GM21515 (cell line): ENCODE measurements around the gene TOMM70.
"Not testable (repeated sequence)": the region's sequence is repeated elsewhere in the genome, so short reads cannot be mapped to it uniquely, and the experiment has no call there.

ENCODE experiments used
- ATAC-seq: cut with Tn5 transposase; IDR thresholded peaks from one replicate; pipeline ENCODE4 v1.9.1; 2021; ENCODE audit not compliant: unreplicated experiment

The TOMM70 gene

DNA sequence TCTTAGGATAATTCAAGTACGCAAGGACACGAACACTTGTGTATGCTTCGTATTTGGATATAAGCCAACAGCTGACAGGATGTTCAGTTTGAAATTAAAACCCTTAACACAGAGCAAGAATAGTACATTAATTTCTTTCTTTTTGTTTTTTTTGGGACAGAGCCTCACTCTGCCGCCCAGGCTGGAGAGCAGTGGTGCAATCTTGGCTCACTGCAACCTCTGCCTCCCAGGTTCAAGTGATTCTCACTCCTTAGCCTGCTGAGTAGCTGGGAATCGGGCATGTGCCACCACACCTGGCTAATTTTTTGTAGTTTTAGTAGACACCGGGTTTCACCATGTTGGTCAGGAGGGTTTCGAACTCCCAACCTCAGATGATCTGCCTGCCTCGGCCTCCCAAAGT is 32.4 kb downstream of the TOMM70 start:
- ATAC-seq: no peak

DNA sequence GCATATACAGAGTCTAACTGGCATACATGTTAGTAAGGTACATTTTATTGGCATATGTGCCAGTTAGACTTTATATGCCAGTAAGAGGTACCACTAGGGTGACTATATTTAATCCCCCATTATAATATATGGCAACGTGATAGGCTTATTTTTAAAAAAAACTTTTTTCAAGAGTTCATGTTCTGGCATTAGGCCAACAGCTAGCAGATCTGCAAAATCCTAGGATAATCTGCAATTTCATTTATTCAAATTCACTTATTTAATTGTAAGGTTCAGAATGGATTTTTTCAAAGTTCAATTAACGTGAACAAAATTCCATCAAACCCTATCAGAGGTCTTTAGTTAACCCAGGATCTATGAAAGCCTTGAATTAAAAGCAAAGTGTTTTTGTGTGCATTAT is 34.5 kb downstream of the TOMM70 start:
- no peak for ATAC-seq

DNA sequence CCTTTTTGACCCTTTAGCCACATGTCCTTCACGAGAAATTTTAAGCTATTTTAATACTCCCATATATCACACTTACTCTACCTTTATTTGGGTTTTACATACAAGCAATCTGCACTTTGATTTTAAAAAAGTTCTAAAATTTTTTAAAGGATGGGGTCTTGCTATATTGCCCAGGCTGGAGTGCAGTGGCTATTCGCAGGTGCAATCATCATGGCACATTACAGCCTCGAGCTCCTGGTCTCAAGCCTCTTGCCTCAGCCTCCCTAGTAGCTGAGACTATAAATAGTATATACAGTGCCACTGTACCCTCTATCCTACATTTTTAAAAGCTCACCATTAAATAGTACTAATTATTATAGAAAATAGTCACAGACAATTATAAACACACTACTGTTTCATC is 36.5 kb downstream of the TOMM70 start:
- no peak for ATAC-seq

DNA sequence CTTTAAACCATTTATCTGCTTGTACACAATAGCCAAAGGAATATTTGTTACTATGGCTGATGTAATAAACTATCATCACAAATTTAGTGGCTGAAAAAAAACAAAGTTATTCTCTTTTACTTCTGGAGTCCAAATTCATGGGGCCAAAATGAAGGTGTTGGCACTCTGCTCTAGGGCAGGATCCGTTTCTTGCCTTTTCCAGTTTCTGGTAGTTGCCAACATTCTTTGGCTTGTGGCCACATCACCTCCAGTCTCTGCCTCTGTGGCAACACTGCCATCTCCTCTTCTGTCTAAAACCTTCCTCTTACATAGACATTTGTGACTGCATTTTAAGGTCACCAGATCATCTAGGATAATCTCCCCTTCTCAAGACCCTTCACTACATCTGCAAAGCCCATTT is 39.0 kb downstream of the TOMM70 start:
- no peak for ATAC-seq

DNA sequence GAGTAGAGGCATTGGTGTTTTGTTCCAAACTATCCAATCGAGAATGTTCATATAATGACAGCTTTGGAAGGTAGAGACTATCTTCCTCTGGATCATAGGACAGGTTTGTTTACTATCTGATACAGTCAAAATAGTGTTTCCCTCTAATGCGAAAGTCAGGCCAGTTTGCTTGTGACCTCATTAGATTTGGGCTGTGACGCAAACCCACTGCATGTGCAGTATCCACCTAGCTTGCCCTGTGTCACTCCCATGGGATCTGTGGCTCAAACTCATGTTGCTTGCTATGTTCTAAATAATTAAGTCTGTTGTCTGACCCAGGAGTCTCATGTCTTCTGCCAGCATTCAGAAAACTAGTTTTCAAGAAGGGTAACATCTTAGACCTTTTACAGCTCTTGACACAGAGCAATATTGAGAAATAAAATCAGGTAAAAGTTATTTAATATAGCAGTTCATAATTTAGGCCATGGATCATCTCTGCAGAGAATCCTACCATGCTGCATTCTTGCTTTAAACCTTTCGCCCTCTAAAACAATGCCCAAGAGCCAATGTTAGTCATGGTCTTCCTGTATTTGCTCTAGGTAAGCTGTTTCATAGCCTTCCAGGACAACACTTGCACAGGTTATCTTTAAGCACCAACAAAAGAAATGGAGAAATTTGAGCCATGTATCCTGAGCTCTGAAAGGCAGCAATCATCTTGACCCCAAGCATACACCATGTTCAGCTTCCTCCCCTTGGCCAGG is 40.0 kb downstream of the TOMM70 start:
- ATAC-seq: no peak

DNA sequence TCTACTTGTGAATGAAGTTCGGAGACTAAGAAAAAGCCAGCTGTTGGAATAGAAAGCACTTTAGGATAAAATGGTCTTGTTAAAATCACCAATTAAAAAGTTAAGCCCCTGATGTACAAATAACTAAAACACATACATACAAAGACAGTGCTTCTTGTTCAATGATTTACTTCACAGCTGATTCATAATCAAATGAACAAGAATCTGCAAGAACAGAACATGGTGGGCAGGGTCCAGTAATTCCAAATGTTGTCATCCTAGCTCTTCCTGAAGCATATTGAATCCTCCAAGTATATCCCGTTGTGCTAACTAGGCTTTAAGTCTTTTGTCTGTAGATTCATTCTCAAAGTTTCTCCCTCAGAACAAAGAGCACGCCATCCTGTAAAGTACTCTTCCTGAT is 41.9 kb downstream of the TOMM70 start:
- ATAC-seq: no peak

DNA sequence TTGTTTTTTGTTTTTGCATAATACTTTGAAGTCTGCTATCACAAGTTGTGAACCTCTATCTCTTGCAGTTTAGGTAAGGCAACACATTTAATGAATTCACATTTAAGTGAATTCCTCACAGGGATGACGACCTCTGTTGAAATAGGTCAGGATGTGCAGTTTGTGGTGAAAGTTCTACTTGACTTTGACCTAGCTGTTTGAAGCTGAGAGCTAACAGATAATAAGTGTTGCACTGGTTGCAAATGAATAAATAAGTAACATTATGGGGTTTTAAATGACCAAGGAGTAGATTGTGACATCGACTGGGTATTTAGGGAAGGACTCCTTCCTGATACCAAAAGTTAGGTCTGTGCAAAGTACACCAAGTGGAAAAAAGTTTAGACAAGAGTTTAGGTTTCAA is 42.5 kb downstream of the TOMM70 start:
- ATAC-seq: no peak

DNA sequence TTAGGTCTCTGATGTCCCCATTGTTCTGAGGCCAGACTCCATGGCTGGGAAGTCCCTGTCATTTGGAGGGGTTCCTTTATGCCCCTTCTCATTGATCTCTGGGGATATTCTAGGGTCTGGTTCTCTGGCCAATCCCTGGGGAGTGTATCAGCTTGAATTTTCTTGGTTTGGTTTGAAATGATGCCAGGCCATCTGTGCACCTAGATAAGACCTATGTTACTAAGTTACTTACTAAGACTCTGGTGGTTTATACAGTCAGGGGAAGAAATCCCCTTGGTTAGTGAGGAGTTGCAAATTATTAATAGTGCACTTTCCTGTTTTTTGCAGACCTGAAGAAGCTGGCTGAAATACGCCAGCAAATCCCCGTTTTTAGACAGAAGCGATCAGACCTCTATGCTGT is 46.0 kb downstream of the TOMM70 start:
- ATAC-seq: no peak

DNA sequence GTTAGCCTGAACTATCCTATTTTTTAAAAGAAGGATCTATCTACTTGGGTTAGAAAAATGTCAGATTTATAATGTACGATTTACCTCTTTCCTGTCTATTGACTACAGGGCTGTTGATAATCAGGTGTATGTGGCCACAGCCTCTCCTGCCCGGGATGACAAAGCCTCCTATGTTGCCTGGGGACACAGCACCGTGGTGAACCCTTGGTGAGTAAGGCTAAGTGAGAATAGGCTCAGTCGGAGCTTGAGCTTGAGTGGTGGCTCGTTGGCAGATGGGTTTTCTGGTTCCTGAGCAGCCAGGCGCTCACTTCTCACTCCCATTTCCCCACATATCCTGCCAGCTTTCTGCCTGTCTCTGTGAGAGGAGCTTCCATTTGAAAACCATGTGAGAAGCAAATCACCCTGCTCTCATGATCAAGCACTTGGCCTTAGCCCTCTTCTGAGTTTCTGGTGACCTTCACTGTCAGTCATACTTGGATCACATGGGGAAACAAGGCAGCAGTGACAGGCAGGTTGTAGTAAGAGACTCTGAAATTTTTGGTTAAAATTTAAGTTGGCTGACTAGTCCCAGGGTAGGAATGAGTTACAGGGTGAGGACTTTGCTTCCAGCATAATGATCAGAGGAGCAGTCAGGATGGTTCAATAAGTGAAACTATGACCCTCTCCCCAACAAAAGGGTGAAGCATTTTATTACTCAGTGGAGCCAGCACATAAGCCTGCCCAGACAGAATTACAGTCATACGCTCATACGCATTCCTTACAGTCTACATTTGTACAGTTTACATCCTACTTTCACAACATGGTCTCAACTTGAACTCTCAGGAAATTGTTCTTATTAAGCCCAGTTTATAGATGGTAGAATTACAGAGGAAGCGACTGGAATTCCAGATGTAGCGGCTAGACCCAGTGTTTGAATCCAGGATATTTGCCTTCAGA is 48.3 kb downstream of the TOMM70 start:
- ATAC-seq: no peak

DNA sequence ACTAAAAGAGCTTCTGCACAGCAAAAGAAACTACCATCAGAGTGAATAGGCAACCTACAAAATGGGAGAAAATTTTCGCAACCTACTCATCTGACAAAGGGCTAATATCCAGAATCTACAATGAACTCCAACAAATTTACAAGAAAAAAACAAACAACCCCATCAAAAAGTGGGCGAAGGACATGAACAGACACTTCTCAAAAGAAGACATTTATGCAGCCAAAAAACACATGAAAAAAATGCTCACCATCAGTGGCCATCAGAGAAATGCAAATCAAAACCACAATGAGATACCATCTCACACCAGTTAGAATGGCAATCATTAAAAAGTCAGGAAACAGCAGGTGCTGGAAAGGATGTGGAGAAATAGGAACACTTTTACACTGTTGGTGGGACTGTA is 49.1 kb downstream of the TOMM70 start:
- ATAC-seq: not testable (repeated sequence)

DNA sequence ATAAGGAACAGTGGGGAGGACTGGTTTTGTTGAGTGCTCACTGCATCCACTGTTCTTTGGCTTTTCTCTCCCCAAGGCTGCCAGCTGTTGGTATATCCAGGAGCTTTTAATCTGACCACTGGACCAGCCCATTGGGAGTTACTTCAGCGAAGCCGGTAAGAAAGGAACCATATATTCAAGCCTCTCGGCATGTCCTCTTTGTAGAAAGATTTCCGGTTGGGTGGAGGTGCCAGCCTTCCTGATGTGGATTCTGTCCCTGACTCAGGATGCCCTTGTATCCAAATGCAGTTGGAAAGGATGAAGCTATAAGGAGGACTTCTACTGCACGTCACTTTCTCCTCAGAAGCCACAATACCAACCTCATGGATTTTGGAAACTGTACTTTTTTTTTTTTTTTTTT is 52.2 kb downstream of the TOMM70 start:
- ATAC-seq: no peak

DNA sequence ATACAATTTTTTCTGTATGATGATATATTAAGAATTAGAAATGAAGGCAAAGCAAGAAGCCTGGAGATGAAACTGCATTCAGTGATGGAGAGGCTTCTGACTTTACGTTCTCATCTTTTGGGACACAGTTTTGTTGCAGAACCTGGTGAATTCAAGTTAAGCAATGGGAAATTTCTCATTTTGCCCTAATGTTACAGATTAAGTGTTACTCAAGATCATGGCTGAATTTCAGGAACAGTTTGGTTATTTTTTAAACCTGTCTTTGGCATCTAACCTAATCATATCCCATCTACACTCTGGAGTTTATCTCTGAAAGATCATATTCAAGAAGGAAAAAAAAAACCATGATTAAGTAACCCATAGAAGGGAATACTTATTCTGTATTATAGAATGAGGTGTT is 60.4 kb downstream of the TOMM70 start:
- ATAC-seq: no peak

DNA sequence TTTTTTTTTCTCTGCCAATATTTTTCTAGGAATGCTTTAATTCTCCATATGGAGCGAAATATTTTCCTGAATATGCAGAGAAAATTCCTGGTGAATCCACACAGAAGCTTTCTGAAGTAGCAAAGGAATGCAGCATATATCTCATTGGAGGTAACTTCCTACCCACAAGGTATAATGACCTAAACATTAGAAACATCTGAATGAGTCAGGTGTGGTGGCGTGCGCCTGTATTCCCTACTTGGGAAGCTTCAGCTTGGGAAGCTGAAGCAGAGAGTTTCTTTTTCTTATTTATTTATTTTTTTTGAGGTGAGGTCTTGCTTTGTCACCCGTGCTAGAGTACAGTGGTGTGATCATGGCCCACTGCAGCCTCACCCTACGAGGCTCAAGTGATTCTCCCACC is 61.1 kb downstream of the TOMM70 start:
- ATAC-seq: no peak

DNA sequence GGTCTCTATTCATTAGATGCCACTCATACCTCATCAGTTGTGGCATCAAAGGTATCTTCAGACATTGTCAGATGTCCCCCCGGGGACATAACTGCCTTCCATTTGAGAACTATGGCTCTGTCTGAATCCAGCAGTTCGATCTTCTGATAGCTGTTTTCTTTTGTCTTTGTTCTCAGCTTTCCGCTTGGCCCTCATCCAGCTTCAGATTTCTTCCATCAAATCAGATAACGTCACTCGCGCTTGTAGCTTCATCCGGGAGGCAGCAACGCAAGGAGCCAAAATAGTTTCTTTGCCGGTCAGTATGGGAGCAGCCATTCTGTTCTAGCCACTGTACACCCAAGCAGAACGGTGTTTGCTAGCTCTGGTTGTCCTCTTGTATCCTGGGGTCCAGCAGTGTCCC is 62.0 kb downstream of the TOMM70 start:
- ATAC-seq: no peak

DNA sequence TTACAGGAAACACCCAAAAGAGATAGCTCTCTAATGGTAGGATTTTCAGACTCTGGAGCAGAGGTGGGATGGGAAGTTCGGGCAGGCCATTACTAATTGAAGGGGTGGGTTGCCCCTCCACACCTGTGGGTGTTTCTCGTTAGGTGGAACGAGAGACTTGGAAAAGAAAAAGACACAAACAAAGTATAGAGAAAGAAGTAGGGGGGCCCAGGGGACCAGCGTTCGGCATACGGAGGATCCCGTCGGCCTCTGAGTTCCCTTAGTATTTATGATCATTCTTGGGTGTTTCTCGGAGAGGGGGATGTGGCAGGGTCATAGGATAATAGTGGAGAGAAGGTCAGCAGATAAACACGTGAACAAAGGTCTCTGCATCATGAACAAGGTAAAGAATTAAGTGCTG is 64.7 kb downstream of the TOMM70 start:
- not testable (repeated sequence) for ATAC-seq

DNA sequence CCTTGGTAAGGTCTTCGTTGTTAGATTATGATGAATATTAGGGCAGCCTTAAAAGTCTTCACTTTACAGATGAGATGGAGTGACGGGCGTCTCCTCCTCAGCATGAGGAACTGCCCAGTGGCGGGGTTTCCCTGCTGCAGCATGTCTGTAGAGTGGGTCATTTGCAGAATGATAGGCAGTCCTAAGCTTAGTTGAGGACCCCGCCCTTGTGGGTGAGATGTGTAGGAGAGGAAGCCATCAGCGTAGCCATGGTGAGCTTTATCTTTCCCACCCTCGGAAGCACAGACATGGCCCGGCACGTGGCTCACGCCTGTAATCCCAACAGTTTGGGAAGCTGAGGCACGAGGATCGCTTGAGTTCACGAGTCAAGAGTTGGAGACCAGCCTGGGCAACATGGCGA is 65.5 kb downstream of the TOMM70 start:
- peak; percentile 50 for ATAC-seq

DNA sequence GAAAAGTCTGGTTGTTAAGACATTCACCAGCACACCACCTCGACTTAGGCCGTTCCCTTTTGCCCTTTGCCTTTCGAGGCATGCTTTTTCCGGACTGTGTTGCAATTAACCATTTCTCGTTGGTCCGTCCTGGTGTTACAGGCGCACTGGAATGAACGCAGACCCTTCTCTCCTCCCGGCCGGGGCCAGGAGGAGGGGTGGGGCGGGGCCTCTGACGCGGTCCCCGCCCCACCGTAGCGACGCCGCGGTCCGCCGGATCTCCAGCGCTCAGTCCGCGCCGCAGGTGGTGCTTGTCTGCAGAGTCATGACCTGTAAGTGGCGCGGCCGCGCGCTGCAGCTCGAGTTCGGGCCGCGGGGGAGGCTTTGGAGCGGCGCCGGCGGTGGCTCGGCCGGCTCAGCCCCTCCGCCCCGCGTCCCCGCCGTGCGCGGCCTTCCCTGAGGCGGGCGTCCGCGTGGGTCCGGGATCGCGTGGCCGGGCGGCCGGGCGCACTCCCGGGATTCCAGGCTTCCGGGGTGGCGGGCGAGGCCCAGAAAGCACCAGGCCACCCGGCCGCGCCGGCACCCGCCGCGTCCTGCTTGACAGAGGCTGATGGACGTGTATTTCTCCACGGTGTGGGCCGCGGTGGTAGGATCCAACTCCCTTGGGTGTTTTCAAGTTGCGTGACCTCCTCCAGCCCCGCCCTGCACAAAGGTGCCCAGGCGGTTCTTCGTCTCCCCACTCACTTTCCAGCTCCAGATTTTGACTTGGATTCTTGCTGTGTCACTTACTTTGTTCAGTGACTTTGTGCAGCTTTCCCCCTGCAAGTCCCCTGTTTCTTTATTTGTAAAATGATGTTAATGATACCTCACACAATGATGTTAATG is 66.2 kb downstream of the TOMM70 start, which contains the start of gene NIT2:
Gene NIT2 (plus strand): TSS at position 270 of the 864 bp plus-strand sequence. CDS start 35 bp downstream, at position 305.
- ATAC-seq: peak; percentile 98

DNA sequence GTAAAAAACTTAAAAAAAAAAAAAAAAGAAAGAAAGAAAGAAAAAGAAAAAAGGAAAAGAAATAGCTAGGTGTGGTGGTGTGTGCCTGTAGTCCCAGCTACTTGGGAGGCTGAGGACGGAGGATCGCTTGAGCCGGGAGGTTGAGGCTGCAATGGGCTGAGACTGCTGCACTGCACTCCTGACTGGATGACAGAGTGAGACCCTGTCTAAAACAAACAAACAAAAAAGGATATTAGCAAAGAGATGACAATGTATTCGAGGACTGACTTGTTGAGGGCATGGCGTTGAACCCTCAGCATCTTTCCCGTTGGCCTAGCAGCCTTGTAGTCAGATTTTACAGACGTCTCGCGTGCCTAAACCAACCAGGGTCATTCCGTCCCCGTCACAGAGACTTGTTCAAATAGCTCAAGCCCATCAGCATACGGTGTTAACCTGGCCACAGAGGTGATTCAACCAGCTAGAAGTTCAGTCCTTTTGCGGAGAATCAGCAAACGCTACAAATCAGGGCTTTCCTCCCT is 66.9 kb downstream of the TOMM70 start:
- ATAC-seq: peak; percentile 26

DNA sequence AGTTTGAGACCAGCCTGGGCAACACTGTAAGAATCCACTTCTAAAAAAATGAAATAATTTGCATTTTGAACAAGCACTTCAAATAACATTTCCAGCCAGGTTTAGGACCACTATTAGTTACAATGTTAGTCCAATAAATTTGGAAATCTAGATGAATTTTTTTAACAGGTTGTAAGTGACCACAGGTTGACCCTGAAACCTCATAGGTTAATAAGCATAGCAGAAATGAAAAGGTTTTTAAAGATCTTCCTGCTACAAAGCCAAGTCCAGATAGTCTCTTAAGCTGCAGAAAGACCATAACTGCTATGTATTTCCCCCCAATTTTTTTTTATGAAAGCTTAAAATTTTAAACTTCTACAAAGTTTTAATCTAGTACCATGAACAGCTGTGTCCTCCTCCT is 67.8 kb downstream of the TOMM70 start:
- ATAC-seq: no peak

DNA sequence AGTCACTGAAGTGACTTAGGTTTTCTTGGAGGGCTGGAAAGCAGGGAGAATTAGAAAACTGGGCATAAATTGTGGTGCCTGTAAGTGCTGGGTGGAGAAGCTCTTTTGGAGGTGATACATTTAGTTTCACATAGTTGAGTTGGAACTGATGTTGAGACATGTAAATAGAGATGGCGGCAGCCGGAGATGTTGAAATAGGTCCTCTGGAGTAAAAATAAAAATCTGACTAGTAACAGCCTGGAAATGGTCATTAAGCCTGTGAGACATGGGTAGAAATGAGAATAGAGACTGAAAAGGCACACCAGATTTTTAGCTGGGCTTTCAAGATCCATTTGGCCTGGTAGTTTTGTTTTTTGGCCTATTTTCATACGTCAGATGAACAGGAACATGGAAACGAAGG is 69.2 kb downstream of the TOMM70 start:
- ATAC-seq: no peak

DNA sequence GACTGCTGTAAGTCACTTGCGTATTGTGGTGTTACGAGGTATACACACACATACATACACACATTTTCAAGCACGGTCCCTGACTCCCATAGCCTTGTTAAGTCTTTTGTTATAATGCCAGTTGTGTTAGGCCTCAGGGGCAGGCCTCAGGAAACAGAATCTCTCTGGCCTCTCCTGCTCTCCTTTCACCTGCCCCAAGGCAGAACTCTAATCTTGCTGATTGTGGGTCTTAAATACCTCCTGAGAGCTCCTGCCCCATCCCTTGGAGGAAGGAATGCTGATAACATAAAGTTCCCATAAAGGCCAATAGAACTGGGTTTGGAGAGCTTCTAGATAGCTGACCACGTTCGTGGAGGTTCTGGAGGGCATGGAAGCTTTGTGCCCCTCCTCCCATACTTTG is 70.2 kb downstream of the TOMM70 start:
- no peak for ATAC-seq
